Measurements from ENCODE around the gene QRFP.

DNA sequence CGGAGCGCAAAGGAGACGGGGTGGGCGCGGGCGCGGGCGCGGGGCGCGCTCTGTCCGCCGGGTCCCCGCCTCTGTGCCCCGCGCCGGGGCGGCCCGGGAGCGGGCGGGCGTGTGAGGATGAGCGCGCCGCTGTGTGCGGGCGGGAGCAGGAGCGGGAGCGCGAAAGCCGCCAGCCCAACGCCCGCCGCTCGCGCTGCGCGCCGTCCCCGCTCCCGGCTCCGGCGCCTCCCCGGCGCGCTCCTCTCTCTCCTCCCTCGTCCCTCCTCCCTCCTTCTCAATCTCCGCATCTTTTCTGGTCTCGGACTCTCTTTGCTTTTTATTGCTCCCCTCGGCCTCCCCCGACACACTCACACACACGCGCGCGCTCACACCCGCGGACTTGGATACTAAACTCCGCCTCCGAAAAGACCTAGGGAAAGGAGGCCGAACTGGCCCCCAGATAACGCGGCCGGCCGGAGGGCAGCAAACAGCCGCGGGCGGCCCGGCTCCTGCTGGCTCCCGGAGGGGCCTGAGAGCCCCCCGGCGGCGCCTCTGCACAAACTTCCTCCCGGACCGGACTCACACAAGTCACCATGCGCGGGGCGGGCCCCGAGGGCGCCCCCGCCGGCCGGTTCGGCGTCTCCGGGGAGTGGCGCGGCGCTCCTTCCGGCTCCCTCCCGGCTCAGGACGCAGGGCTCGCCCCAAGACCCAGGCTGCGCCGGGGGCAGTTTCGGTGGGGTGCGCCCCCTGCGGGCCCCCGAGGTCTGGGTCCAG is 42.2 kb upstream of the QRFP start, which contains the start of gene FIBCD1:
- no peak for TF ChIP-seq POLR2A (IDR thresholded peaks at IDR 0.05; ENCODE audit: low read length)
- TF ChIP-seq, protein P1, sequence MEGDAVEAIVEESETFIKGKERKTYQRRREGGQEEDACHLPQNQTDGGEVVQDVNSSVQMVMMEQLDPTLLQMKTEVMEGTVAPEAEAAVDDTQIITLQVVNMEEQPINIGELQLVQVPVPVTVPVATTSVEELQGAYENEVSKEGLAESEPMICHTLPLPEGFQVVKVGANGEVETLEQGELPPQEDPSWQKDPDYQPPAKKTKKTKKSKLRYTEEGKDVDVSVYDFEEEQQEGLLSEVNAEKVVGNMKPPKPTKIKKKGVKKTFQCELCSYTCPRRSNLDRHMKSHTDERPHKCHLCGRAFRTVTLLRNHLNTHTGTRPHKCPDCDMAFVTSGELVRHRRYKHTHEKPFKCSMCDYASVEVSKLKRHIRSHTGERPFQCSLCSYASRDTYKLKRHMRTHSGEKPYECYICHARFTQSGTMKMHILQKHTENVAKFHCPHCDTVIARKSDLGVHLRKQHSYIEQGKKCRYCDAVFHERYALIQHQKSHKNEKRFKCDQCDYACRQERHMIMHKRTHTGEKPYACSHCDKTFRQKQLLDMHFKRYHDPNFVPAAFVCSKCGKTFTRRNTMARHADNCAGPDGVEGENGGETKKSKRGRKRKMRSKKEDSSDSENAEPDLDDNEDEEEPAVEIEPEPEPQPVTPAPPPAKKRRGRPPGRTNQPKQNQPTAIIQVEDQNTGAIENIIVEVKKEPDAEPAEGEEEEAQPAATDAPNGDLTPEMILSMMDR (IDR thresholded peaks at IDR 0.05) = peak; percentile 58
- TF ChIP-seq, protein P2, sequence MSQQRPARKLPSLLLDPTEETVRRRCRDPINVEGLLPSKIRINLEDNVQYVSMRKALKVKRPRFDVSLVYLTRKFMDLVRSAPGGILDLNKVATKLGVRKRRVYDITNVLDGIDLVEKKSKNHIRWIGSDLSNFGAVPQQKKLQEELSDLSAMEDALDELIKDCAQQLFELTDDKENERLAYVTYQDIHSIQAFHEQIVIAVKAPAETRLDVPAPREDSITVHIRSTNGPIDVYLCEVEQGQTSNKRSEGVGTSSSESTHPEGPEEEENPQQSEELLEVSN (IDR thresholded peaks at IDR 0.05; ENCODE audit: borderline replicate concordance, low read depth) = no peak; the same call in 1 of the 2 replicates
- no peak for TF ChIP-seq CEBPB (IDR thresholded peaks at IDR 0.05)
- no peak for TF ChIP-seq CBX8 (IDR thresholded peaks at IDR 0.05)
- no peak for TF ChIP-seq JUNB (IDR thresholded peaks at IDR 0.05)
- TF ChIP-seq, protein P3, sequence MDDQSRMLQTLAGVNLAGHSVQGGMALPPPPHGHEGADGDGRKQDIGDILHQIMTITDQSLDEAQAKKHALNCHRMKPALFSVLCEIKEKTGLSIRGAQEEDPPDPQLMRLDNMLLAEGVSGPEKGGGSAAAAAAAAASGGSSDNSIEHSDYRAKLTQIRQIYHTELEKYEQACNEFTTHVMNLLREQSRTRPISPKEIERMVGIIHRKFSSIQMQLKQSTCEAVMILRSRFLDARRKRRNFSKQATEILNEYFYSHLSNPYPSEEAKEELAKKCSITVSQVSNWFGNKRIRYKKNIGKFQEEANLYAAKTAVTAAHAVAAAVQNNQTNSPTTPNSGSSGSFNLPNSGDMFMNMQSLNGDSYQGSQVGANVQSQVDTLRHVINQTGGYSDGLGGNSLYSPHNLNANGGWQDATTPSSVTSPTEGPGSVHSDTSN (IDR thresholded peaks at IDR 0.05) = no peak
- TF ChIP-seq RCOR1 (IDR thresholded peaks at IDR 0.05; ENCODE audit: low read depth, low read length) = no peak

Data from A549 (cell line).